AG04450 (cell line): Measurements from ENCODE around the gene SESN3. TPM values are rescaled to one million over a fixed set of nuclear protein-coding genes. Genes with fewer than 3 reads are reported as not detected.
"Not testable (repeated sequence)": the region's sequence is repeated elsewhere in the genome, so short reads cannot be mapped to it uniquely, and the experiment has no call there.

ENCODE experiments used
- CTCF ChIA-PET: fragments of 300-600, 350-600 bp; formaldehyde crosslinking; extraction: SDS; loops from one replicate; lab custom pipeline; 2022; ENCODE audit warnings: antibody characterized with exemption, inconsistent platforms; lab: Charles Lee
- POLR2A ChIA-PET: fragments of 350-600 bp; formaldehyde crosslinking; extraction: SDS; loops from one replicate; lab custom pipeline; 2021; ENCODE audit warnings: antibody characterized with exemption, inconsistent platforms; lab: Yijun Ruan, JAX
- DNase-seq: peaks from one replicate; pipeline ENCODE4 v3.0.0-alpha.2; 2011; ENCODE audit warnings: low read depth, low spot score
- H3K27ac ChIP-seq: one replicate; pipeline ENCODE4 v1.5.1; 2012; ENCODE audit warnings: low read depth, low read length, control low read depth
- H3K27me3 ChIP-seq: one replicate; pipeline ENCODE4 v1.6.0; 2012; ENCODE audit warnings: low read length; ENCODE audit not compliant: control insufficient read depth, insufficient read depth
- H3K4me3 ChIP-seq: 2 replicates; pipeline ENCODE4 v1.5.1; 2011; ENCODE audit warnings: mild to moderate bottlenecking, low read depth, low read length, control low read depth
- H3K9me3 ChIP-seq: 2 replicates; pipeline ENCODE4 v1.5.1; 2012; ENCODE audit warnings: low read length; ENCODE audit not compliant: control insufficient read depth, insufficient read depth
- polyA plus RNA-seq: library from polyadenylated mRNA; depleted of rRNA; stranded (reverse); fragments of >200 nt; gene quantifications from 2 replicates; pipeline ENCODE4 v1.2.3, GENCODE V29; 2011
- TF ChIP-seq, protein P1 (sequence below): IDR thresholded peaks from 2 replicates; pipeline ENCODE4 v1.5.1; 2011; ENCODE audit warnings: low read depth, low read length, control low read depth, inconsistent platforms

Gene SESN3
- polyA plus RNA-seq, 1 experiment, result 4.2 TPM

DNA sequence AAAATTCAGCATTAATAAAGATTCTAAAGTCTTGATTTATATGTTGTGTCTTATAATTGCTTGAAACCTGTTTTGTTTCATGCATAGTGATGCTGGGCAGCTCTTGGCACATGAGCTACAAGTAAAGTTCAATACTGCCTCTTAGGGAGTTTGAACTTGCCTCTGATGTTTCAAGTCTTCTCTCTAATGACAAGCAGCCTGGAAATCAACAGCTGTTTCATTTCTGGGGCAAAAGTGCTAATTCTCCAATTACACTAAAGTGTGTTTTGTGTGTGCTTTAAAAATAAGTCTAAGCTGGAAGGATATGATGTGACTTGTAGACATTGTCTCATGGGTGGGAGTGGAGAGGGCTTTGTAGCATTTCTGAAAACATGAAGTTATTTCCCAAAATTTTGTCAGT is 23.7 kb upstream of the SESN3 start:
- Histone ChIP-seq H3K27me3 (peaks cover 2% of the 10 kb centered on the region), H3K9me3 (no peaks in the 10 kb centered on the region), H3K4me3 (no peak overlapping the region), H3K27ac (no peak overlapping the region)
- ChIA-PET POLR2A (no interaction called here), CTCF (interaction anchor here (1.0 to 3.3 kb wide), 3 partner anchors 48 to 510 kb away, joined by 3 to 16 read pairs (median 3); no protein-coding TSS in a partner anchor)
- no peak for DNase-seq
- TF ChIP-seq, protein P1, sequence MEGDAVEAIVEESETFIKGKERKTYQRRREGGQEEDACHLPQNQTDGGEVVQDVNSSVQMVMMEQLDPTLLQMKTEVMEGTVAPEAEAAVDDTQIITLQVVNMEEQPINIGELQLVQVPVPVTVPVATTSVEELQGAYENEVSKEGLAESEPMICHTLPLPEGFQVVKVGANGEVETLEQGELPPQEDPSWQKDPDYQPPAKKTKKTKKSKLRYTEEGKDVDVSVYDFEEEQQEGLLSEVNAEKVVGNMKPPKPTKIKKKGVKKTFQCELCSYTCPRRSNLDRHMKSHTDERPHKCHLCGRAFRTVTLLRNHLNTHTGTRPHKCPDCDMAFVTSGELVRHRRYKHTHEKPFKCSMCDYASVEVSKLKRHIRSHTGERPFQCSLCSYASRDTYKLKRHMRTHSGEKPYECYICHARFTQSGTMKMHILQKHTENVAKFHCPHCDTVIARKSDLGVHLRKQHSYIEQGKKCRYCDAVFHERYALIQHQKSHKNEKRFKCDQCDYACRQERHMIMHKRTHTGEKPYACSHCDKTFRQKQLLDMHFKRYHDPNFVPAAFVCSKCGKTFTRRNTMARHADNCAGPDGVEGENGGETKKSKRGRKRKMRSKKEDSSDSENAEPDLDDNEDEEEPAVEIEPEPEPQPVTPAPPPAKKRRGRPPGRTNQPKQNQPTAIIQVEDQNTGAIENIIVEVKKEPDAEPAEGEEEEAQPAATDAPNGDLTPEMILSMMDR, result no peak

DNA sequence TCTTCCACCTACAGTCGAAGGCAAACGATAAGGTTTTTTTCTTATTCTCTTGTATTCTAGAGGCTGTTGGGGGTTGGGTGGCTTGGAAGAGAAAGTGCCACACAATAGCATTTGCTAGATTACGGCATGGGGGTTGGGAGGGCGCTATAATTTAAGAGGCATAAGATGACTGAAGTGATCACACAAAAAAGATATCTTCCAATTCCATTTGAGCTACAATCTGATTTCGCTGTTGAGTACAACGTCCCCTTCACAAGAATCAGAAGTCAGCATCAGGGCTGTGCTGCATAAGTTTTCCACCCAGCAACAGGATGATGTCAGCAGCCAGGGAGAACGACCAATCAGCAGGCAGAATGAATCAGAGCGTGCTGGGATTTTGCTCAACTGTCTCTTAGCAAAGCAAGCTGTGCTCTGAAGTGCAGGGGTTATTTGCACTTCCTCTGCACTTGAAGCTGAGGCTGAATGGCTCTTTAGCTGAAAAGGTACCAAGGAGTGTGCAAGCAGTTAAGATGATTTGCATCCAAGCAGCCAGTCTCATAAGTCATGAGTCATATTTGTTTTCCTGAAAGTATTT is 23.2 kb upstream of the SESN3 start:
- H3K9me3 ChIP-seq, result no peaks in the 10 kb centered on the region
- TF ChIP-seq, protein P1, result no peak
- no peak overlapping the region for H3K27ac ChIP-seq
- H3K27me3 ChIP-seq, result peaks cover 2% of the 10 kb centered on the region
- DNase-seq, result peak; percentile 73
- ChIA-PET POLR2A (no interaction called here), CTCF (interaction anchor here (0.6 to 3.3 kb wide), 4 partner anchors 47 to 511 kb away, joined by 3 to 16 read pairs (median 3); no protein-coding TSS in a partner anchor)
- H3K4me3 ChIP-seq, result peak overlapping the region; percentile 54

DNA sequence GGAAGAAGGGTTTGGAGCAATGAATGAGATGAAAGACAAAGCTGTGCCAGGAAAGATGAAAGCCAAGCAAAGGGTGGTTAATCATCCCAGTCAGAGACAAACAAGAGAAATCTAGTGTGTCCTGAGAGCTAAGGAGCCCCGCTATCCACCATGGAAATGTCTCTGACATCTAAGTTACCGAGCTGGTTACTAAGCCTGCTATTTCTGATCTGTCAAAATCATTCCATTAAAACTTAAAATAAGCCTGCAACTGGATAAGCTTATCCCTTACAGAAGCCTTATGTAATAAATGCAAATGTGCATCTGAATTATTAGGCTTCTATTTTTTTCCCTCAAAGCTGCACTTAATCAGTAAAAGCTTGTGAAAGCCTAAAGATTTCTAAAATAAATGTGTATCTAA is 22.1 kb upstream of the SESN3 start:
- ChIA-PET POLR2A (no interaction called here), CTCF (interaction anchor here (0.5 to 0.9 kb wide), 2 partner anchors 99 to 257 kb away, joined by 3 read pairs; no protein-coding TSS in a partner anchor)
- H3K27ac ChIP-seq, result no peak overlapping the region
- TF ChIP-seq, protein P1, result no peak
- no peak overlapping the region for H3K4me3 ChIP-seq
- no peaks in the 10 kb centered on the region for H3K9me3 ChIP-seq
- peaks cover 2% of the 10 kb centered on the region for H3K27me3 ChIP-seq
- DNase-seq, result no peak

DNA sequence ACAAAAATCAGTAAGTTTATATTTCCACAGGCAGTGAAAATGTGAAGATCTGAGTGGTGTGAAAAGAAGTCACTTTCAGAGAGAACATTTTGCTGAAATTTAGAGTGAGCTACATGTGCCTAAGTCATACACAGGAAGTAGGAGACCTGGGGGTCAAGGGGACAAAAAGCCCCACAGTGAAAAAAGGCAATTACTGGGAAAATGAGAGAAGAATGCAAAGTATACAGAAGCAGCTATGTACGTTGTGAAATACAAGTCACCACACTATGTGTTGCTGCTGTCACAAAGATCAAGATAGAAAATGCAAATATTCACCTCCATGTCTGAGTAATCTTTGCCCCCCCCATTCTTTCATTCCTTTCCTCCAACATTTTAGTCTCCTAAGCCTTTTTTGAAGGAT is 21.6 kb upstream of the SESN3 start:
- H3K9me3 ChIP-seq, result no peaks in the 10 kb centered on the region
- H3K27ac ChIP-seq, result no peak overlapping the region
- H3K27me3 ChIP-seq, result peaks cover 2% of the 10 kb centered on the region
- ChIA-PET POLR2A (no interaction called here), CTCF (interaction anchor here (0.9 kb wide), 1 partner anchor 98 kb away, joined by 3 read pairs; no protein-coding TSS in a partner anchor)
- TF ChIP-seq, protein P1, result no peak
- no peak overlapping the region for H3K4me3 ChIP-seq
- no peak for DNase-seq

DNA sequence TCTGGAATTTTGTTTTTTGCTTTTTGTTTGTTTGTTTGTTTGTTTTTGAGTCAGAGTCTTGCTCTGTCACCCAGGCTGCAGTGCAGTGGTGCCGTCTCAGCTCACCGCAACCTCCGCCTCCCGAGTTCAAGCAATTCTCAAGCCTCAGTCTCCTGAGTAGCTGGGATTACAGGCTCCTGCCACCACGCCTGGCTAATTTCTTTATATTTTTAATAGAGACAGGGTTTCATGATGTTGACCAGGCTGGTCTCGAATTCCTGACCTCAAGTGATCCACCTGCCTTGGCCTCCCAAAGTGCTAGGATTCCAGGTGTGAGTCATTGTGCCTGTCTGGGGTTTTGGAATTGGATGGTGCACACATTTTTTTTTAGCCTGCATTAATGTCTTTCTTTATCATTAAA is 20.9 kb upstream of the SESN3 start:
- POLR2A ChIA-PET, H3K27me3 ChIP-seq, DNase-seq, CTCF ChIA-PET, H3K27ac ChIP-seq, H3K4me3 ChIP-seq, H3K9me3 ChIP-seq: not testable (repeated sequence)
